ENCODE measurements around the gene PRRG4.
"Not testable (repeated sequence)": the region's sequence is repeated elsewhere in the genome, so short reads cannot be mapped to it uniquely, and the experiment has no call there.

Gene PRRG4

GRCh38 chr11:32823617-32824016, 6.1 kb upstream of the PRRG4 start:
- H2BK120ac ChIP-seq (ENCODE audit: low read depth, low read length); H3K4me3 ChIP-seq (ENCODE audit: low read length); H3K79me2 ChIP-seq (ENCODE audit: control insufficient read depth, insufficient read depth, low read length); H4K5ac ChIP-seq (ENCODE audit: low read length); H3K4me2 ChIP-seq (ENCODE audit: low read length); H3K4me1 ChIP-seq (ENCODE audit: control insufficient read depth, low read depth, low read length); H3K27me3 ChIP-seq (ENCODE audit: insufficient read depth, low read length, poor library complexity); DNase-seq; H2AK5ac ChIP-seq (ENCODE audit: low read length); H3K4ac ChIP-seq (ENCODE audit: low read depth, low read length); H2BK5ac ChIP-seq (ENCODE audit: low read length); H3K9ac ChIP-seq (ENCODE audit: low read length); H3K36me3 ChIP-seq (ENCODE audit: control insufficient read depth, insufficient read depth, low read length); H3K56ac ChIP-seq (ENCODE audit: low read length); H3K18ac ChIP-seq (ENCODE audit: low read length); H3K79me1 ChIP-seq (ENCODE audit: low read length); H4K8ac ChIP-seq (ENCODE audit: low read depth, low read length); H2BK15ac ChIP-seq (replicated peaks; ENCODE audit: low read depth); H3K23ac ChIP-seq (ENCODE audit: low read length); H3K27ac ChIP-seq (ENCODE audit: low read depth, low read length): not testable (repeated sequence)
- WGBS (ENCODE audit: extremely low coverage, insufficient coverage, low lambda C conversion rate): no CpG with 5 or more reads among the region's 3 CpGs

- Histone ChIP-seq H3K4me1 (ENCODE audit: control insufficient read depth, low read depth, low read length) (no peaks in the 10 kb centered on the region), H4K8ac (ENCODE audit: low read depth, low read length) (no peak overlapping the region), H3K4me2 (ENCODE audit: low read length) (no peak overlapping the region), H3K27ac (ENCODE audit: low read depth, low read length) (no peak overlapping the region), H3K4me3 (ENCODE audit: low read length) (no peak overlapping the region), H2AK5ac (ENCODE audit: low read length) (no peak overlapping the region), H3K79me2 (ENCODE audit: control insufficient read depth, insufficient read depth, low read length) (no peaks in the 10 kb centered on the region), H3K23ac (ENCODE audit: low read length) (no peak overlapping the region), H3K18ac (ENCODE audit: low read length) (no peak overlapping the region), H3K56ac (ENCODE audit: low read length) (no peak overlapping the region), H4K5ac (ENCODE audit: low read length) (no peak overlapping the region), H2BK15ac (replicated peaks; ENCODE audit: low read depth) (no peak overlapping the region), H3K4ac (ENCODE audit: low read depth, low read length) (no peak overlapping the region), H3K36me3 (ENCODE audit: control insufficient read depth, insufficient read depth, low read length) (no peaks in the 10 kb centered on the region), H2BK120ac (ENCODE audit: low read depth, low read length) (no peak overlapping the region), H2BK5ac (ENCODE audit: low read length) (no peak overlapping the region), H3K9ac (ENCODE audit: low read length) (no peak overlapping the region), H3K27me3 (ENCODE audit: insufficient read depth, low read length, poor library complexity) (no peaks in the 10 kb centered on the region), H3K79me1 (ENCODE audit: low read length) (no peaks in the 10 kb centered on the region)
- WGBS (ENCODE audit: extremely low coverage, insufficient coverage, low lambda C conversion rate): no CpG with 5 or more reads among the region's 3 CpGs
- no peak for DNase-seq
Measured at GRCh38 chr11:32826113-32826512, 3.6 kb upstream of the PRRG4 start.

- Histone ChIP-seq H4K5ac (ENCODE audit: low read length) (no peak overlapping the region), H3K27ac (ENCODE audit: low read depth, low read length) (no peak overlapping the region), H3K79me1 (ENCODE audit: low read length) (no peaks in the 10 kb centered on the region), H3K27me3 (ENCODE audit: insufficient read depth, low read length, poor library complexity) (no peaks in the 10 kb centered on the region), H2AK5ac (ENCODE audit: low read length) (no peak overlapping the region), H3K23ac (ENCODE audit: low read length) (no peak overlapping the region), H3K4me2 (ENCODE audit: low read length) (no peak overlapping the region), H2BK15ac (replicated peaks; ENCODE audit: low read depth) (no peak overlapping the region), H3K4me1 (ENCODE audit: control insufficient read depth, low read depth, low read length) (no peaks in the 10 kb centered on the region), H3K56ac (ENCODE audit: low read length) (no peak overlapping the region), H4K8ac (ENCODE audit: low read depth, low read length) (no peak overlapping the region), H3K79me2 (ENCODE audit: control insufficient read depth, insufficient read depth, low read length) (no peaks in the 10 kb centered on the region), H3K36me3 (ENCODE audit: control insufficient read depth, insufficient read depth, low read length) (no peaks in the 10 kb centered on the region), H3K4me3 (ENCODE audit: low read length) (no peak overlapping the region), H3K9ac (ENCODE audit: low read length) (no peak overlapping the region), H2BK5ac (ENCODE audit: low read length) (no peak overlapping the region), H3K18ac (ENCODE audit: low read length) (no peak overlapping the region), H3K4ac (ENCODE audit: low read depth, low read length) (no peak overlapping the region), H2BK120ac (ENCODE audit: low read depth, low read length) (no peak overlapping the region)
- no CpG with 5 or more reads among the region's 1 CpG for WGBS (ENCODE audit: extremely low coverage, insufficient coverage, low lambda C conversion rate)
- DNase-seq: no peak
Measured at GRCh38 chr11:32827276-32827675, 2.5 kb upstream of the PRRG4 start.

- WGBS (ENCODE audit: extremely low coverage, insufficient coverage, low lambda C conversion rate): no CpG with 5 or more reads among the region's 12 CpGs
- Histone ChIP-seq H4K8ac (ENCODE audit: low read depth, low read length) (no peak overlapping the region), H3K9ac (ENCODE audit: low read length) (peak overlapping the region; percentile 53)
Measured at GRCh38 chr11:32829157-32829679, 509 bp upstream of the PRRG4 start.

GRCh38 chr11:32830413-32830738, 649 bp downstream of the PRRG4 start:
- Histone ChIP-seq H2BK5ac (ENCODE audit: low read length) (no peak overlapping the region), H3K4me1 (ENCODE audit: control insufficient read depth, low read depth, low read length) (no peaks in the 10 kb centered on the region), H3K36me3 (ENCODE audit: control insufficient read depth, insufficient read depth, low read length) (no peaks in the 10 kb centered on the region), H2BK120ac (ENCODE audit: low read depth, low read length) (no peak overlapping the region), H4K8ac (ENCODE audit: low read depth, low read length) (no peak overlapping the region), H4K5ac (ENCODE audit: low read length) (no peak overlapping the region), H3K18ac (ENCODE audit: low read length) (no peak overlapping the region), H3K27me3 (ENCODE audit: insufficient read depth, low read length, poor library complexity) (no peaks in the 10 kb centered on the region), H3K79me1 (ENCODE audit: low read length) (no peaks in the 10 kb centered on the region), H2AK5ac (ENCODE audit: low read length) (no peak overlapping the region), H3K4ac (ENCODE audit: low read depth, low read length) (no peak overlapping the region), H3K23ac (ENCODE audit: low read length) (no peak overlapping the region), H3K9ac (ENCODE audit: low read length) (no peak overlapping the region), H3K4me2 (ENCODE audit: low read length) (peak overlapping the region; percentile 27), H3K79me2 (ENCODE audit: control insufficient read depth, insufficient read depth, low read length) (no peaks in the 10 kb centered on the region), H3K4me3 (ENCODE audit: low read length) (no peak overlapping the region), H3K27ac (ENCODE audit: low read depth, low read length) (no peak overlapping the region), H3K56ac (ENCODE audit: low read length) (peak overlapping the region; percentile 81), H2BK15ac (replicated peaks; ENCODE audit: low read depth) (no peak overlapping the region)
- no peak for DNase-seq
- WGBS (ENCODE audit: extremely low coverage, insufficient coverage, low lambda C conversion rate): no CpG with 5 or more reads among the region's 6 CpGs

More at GRCh38 chr11:32829157-32829679, 509 bp upstream of the PRRG4 start:
- no peak overlapping the region for H3K27ac ChIP-seq (ENCODE audit: low read depth, low read length)
- no peak overlapping the region for H3K4ac ChIP-seq (ENCODE audit: low read depth, low read length)
- no peak overlapping the region for H2BK5ac ChIP-seq (ENCODE audit: low read length)
- H4K5ac ChIP-seq (ENCODE audit: low read length): no peak overlapping the region
- no peak overlapping the region for H3K23ac ChIP-seq (ENCODE audit: low read length)
- H3K4me3 ChIP-seq (ENCODE audit: low read length): peak overlapping the region; percentile 4
- no peak overlapping the region for H3K18ac ChIP-seq (ENCODE audit: low read length)
- H3K79me2 ChIP-seq (ENCODE audit: control insufficient read depth, insufficient read depth, low read length): no peaks in the 10 kb centered on the region
- H2BK120ac ChIP-seq (ENCODE audit: low read depth, low read length): no peak overlapping the region
- peak overlapping the region; percentile 81 for H3K56ac ChIP-seq (ENCODE audit: low read length)
- no peaks in the 10 kb centered on the region for H3K4me1 ChIP-seq (ENCODE audit: control insufficient read depth, low read depth, low read length)
- H3K4me2 ChIP-seq (ENCODE audit: low read length): peak overlapping the region; percentile 27
- no peak overlapping the region for H2AK5ac ChIP-seq (ENCODE audit: low read length)
- no peaks in the 10 kb centered on the region for H3K36me3 ChIP-seq (ENCODE audit: control insufficient read depth, insufficient read depth, low read length)
- no peaks in the 10 kb centered on the region for H3K27me3 ChIP-seq (ENCODE audit: insufficient read depth, low read length, poor library complexity)
- no peak overlapping the region for H2BK15ac ChIP-seq (replicated peaks; ENCODE audit: low read depth)
- H3K79me1 ChIP-seq (ENCODE audit: low read length): no peaks in the 10 kb centered on the region
- DNase-seq: no peak

GRCh38 chr11:32830796-32831195, 1.1 kb downstream of the PRRG4 start:
- no peaks in the 10 kb centered on the region for H3K79me1 ChIP-seq (ENCODE audit: low read length)
- H3K36me3 ChIP-seq (ENCODE audit: control insufficient read depth, insufficient read depth, low read length): no peaks in the 10 kb centered on the region
- no peaks in the 10 kb centered on the region for H3K79me2 ChIP-seq (ENCODE audit: control insufficient read depth, insufficient read depth, low read length)
- no CpG with 5 or more reads among the region's 9 CpGs for WGBS (ENCODE audit: extremely low coverage, insufficient coverage, low lambda C conversion rate)
- H3K27ac ChIP-seq (ENCODE audit: low read depth, low read length): no peak overlapping the region
- H3K18ac ChIP-seq (ENCODE audit: low read length): no peak overlapping the region
- no peak overlapping the region for H3K9ac ChIP-seq (ENCODE audit: low read length)
- H3K4me1 ChIP-seq (ENCODE audit: control insufficient read depth, low read depth, low read length): no peaks in the 10 kb centered on the region
- H3K27me3 ChIP-seq (ENCODE audit: insufficient read depth, low read length, poor library complexity): no peaks in the 10 kb centered on the region
- no peak overlapping the region for H4K5ac ChIP-seq (ENCODE audit: low read length)
- H2AK5ac ChIP-seq (ENCODE audit: low read length): no peak overlapping the region
- no peak overlapping the region for H3K23ac ChIP-seq (ENCODE audit: low read length)
- no peak overlapping the region for H4K8ac ChIP-seq (ENCODE audit: low read depth, low read length)
- H2BK5ac ChIP-seq (ENCODE audit: low read length): no peak overlapping the region
- no peak overlapping the region for H2BK15ac ChIP-seq (replicated peaks; ENCODE audit: low read depth)
- H3K4me2 ChIP-seq (ENCODE audit: low read length): no peak overlapping the region
- H3K4me3 ChIP-seq (ENCODE audit: low read length): no peak overlapping the region
- no peak overlapping the region for H3K56ac ChIP-seq (ENCODE audit: low read length)
- H2BK120ac ChIP-seq (ENCODE audit: low read depth, low read length): no peak overlapping the region
- no peak for DNase-seq
- H3K4ac ChIP-seq (ENCODE audit: low read depth, low read length): no peak overlapping the region
